AG04449 (cell line): ENCODE measurements around the gene LBR.

Source experiments
- CTCF ChIA-PET: fragments of 350-600 bp; formaldehyde crosslinking; extraction: SDS; loops from one replicate; lab custom pipeline; 2021; ENCODE audit warnings: antibody characterized with exemption; lab: Yijun Ruan, JAX
- POLR2A ChIA-PET: fragments of 400-600, 350-600 bp; formaldehyde crosslinking; extraction: SDS; loops from one replicate; lab custom pipeline; 2020; ENCODE audit warnings: antibody characterized with exemption, inconsistent platforms; lab: Yijun Ruan, JAX
- DNase-seq: peaks from one replicate; pipeline ENCODE4 v3.0.0-alpha.2; 2010; ENCODE audit warnings: low read depth, low spot score
- H3K4me3 ChIP-seq: 2 replicates; pipeline ENCODE4 v1.5.1; 2011; ENCODE audit warnings: low read depth, mild to moderate bottlenecking, control low read depth, low read length
- TF ChIP-seq, protein P1 (sequence below): IDR thresholded peaks from one replicate; pipeline ENCODE4 v1.5.1; 2011; ENCODE audit warnings: mild to moderate bottlenecking, moderate library complexity, low read length, control low read depth, inconsistent platforms; ENCODE audit not compliant: insufficient read depth; ENCODE audit errors: missing control alignments

The LBR gene

DNA sequence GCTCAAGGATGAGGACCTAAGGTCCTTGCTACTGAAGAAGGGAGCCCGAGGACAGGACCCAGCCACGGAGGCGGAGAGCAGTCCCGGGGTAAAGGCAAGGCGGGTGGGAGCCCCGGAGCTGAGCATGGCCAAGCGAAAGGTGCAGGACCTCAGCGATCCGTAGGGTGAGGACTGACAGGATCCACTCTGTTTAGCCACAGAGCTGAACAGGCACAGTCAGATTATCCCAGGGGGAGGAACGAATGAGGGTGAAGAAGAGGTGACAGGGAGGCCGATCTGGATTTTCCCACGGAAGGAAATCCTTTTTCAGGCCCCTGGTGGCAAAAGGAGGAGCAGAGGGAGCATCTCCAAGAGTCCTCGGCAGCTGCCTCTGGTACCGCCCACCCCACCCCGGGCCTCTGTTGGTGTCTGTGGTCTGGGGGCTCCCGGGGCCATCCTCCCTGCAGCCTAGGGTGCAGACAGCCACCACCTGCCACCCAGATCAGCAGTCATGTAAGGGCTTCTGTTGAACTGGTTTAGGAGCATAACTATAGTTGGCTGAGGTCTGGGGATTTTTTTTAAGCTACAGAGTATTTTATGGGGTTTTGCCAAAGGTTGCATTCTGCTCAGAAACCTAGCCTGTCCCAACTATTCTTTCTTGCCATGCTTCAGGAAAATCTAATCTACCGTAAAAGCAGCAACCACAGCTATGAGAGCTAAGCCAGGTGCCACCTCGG is 32.3 kb upstream of the LBR start:
- DNase-seq, result no peak
- TF ChIP-seq, protein P1, sequence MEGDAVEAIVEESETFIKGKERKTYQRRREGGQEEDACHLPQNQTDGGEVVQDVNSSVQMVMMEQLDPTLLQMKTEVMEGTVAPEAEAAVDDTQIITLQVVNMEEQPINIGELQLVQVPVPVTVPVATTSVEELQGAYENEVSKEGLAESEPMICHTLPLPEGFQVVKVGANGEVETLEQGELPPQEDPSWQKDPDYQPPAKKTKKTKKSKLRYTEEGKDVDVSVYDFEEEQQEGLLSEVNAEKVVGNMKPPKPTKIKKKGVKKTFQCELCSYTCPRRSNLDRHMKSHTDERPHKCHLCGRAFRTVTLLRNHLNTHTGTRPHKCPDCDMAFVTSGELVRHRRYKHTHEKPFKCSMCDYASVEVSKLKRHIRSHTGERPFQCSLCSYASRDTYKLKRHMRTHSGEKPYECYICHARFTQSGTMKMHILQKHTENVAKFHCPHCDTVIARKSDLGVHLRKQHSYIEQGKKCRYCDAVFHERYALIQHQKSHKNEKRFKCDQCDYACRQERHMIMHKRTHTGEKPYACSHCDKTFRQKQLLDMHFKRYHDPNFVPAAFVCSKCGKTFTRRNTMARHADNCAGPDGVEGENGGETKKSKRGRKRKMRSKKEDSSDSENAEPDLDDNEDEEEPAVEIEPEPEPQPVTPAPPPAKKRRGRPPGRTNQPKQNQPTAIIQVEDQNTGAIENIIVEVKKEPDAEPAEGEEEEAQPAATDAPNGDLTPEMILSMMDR, result no peak
- POLR2A ChIA-PET, result interaction anchor here (1.1 kb wide), 1 partner anchor 422 kb away, joined by 3 read pairs; the partner anchor contains the start of gene TMEM63A
- CTCF ChIA-PET, result interaction anchor here (0.8 to 4.5 kb wide), 7 partner anchors 9 to 451 kb away, joined by 3 to 39 read pairs (median 4); no protein-coding TSS in a partner anchor
- H3K4me3 ChIP-seq, result no peak overlapping the region

DNA sequence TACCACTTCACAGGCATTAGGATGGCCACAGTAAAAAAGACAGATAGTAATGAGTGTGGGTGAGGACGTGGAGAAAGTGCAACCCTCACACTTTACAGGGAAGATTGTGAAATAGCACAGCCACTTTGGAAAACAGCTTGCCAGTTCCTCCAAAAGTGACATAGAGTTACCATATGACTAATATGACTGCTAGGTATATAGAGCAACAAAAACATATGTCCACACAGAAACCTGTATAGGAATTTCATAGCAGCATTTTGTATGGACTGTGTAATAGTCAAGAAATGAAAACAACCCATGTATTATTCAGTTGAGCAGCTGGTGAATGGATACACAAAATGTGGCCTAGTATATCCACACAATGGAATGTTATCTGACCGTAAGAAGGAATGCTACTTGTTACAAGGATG is 30.4 kb upstream of the LBR start:
- peak; percentile 68 for DNase-seq
- TF ChIP-seq, protein P1, result no peak
- ChIA-PET CTCF (interaction anchor here (1.9 to 2.3 kb wide), 2 partner anchors 10 to 139 kb away, joined by 5 to 8 read pairs; no protein-coding TSS in a partner anchor), POLR2A (interaction anchor here (0.9 kb wide), 1 partner anchor 13 kb away, joined by 5 read pairs; no protein-coding TSS in a partner anchor)
- H3K4me3 ChIP-seq, result no peak overlapping the region

DNA sequence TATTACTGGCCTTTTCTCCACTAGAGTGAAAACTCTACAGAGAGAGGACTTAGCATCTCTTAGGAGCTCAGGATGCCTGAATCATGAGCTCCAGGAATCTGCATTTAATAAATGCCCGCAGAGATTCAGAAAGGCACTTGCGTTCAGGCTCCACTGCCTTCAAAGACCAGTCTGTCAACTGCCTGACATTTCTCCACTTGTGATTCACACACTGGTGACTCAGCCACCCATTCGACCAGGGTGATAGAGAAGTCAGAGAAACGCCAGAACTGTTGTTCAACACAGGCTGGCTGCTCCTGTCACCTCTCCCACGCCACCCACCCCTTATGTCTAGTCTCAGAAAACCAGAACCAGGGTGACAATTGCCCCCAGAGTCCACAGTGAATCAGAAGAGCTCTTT is 26.9 kb upstream of the LBR start:
- POLR2A ChIA-PET, result interaction anchor here (0.6 kb wide), 1 partner anchor 52 kb away, joined by 3 read pairs; no protein-coding TSS in a partner anchor

DNA sequence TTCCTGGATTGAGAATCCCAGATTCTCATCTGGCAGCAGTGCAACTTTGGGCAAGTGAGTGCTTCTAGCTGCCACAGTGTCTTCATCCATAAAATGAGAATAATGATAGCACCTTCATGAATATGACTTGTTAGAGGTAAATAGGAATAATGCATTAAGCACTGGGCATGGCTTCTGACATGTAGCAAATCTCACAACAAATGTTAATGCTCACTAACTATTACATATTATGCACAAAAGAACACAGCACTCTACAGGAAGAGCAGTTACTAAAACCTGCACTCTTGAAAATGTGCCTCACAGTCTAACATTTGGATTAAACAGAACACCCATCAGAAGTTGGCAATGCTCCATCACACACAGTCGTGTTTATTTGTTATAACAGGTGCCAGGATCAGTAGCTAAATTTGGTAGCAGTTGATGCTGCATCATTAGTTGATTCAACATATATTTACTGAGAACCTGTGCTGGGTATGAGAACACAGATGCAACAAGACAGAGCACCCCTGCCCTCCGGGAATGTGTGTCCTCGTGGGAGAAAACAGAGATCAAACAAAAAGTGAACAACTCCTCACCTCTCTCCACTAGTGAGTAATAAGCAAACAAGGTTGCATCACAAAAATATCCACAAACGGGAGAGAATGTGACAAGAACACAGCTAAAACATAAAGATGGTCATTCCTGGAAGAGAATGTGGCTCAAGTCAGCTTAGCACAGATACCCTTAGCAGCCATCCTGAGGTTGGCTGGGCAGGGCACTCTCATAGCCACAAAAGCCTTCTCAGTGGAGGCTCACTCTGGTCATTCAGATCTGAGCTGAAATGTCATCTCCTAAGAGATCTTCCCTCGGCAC is 26.2 kb upstream of the LBR start:
- no peak overlapping the region for H3K4me3 ChIP-seq
- POLR2A ChIA-PET, result no interaction called here
- no peak for DNase-seq
- CTCF ChIA-PET, result interaction anchor here (1.1 to 1.8 kb wide), 4 partner anchors 9 to 521 kb away, joined by 3 to 7 read pairs (median 4); no protein-coding TSS in a partner anchor
- TF ChIP-seq, protein P1, result no peak

More for the DNA sequence above, 26.9 kb upstream of the LBR start:
- TF ChIP-seq, protein P1, result no peak
- CTCF ChIA-PET, result interaction anchor here (0.9 to 1.8 kb wide), 5 partner anchors 10 to 521 kb away, joined by 3 to 7 read pairs (median 3); no protein-coding TSS in a partner anchor
- no peak overlapping the region for H3K4me3 ChIP-seq
- no peak for DNase-seq

DNA sequence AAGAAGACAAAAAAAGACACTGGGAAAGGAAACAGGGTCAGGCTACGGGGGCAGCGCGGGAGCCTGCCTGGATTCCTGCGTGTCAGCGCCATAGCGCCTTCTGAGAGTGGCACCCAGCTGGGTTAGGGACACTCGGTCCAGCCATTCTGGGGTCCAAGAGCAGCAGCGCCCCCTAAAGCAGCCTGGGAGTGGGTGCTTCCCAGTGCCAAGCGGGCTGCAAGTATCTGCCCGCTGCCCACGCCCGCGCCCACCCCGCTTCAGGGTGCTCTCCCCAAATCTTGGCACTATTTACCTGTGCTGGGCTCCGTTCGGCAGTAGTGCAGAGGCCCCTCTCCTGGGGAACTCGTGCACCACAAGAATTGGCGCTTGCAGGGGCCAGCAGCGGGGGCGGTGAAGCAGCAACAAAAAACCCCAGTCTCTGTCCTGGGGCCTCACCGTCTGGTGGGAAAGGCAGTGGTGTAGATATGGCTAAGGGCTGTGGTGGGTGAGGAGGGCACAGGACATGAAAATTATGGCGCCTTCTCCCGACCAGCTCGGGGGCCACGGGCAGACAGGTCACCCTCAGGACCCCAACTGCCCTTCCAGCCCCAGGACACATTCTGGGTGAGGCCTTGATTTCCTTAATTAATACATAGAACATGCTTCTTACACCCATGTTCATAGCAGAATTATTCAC is 24.1 kb upstream of the LBR start:
- CTCF ChIA-PET, result interaction anchor here (1.2 kb wide), 1 partner anchor 23 kb away, joined by 3 read pairs; no protein-coding TSS in a partner anchor
- TF ChIP-seq, protein P1, result no peak
- POLR2A ChIA-PET, result no interaction called here
- no peak for DNase-seq
- H3K4me3 ChIP-seq, result no peak overlapping the region
